Left cardiac atrium (tissue), 4 donors: ENCODE data around the gene PEF1. TPM values are rescaled to one million over a fixed set of nuclear protein-coding genes. Genes with fewer than 3 reads are reported as not detected.

Source experiments
- ATAC-seq, 2 donors: fragments of 200-7000 bp; cut with Tn5 transposase; one replicate each; pipeline ENCODE4 v1.9.1; 2020; ENCODE audit warnings: mild to moderate bottlenecking in 2 of 2, moderate library complexity in 2 of 2
- DNase-seq: peaks from one replicate; pipeline ENCODE4 v3.0.0-alpha.2; 2020
- intact Hi-C, 2 donors: fragments of 100-400 bp; cut with DNase I; formaldehyde crosslinking; loops; one replicate each; pipeline versions ENCODE4 v1.14.1 to v1.15.1; 2022 to 2023
- long read RNA-seq: library from polyadenylated mRNA; unstranded; transcript quantifications from one replicate; pipeline ENCODE4 v2.0.0, GENCODE V29; 2021
- total RNA-seq, 2 donors: library from RNA; stranded (reverse); fragmentation: NEBNext Ultra II Directional; extraction: Animal tissue kit (Norgen Biotek cat#: 25700); gene quantifications; one replicate each; pipeline ENCODE4 v1.2.1, GENCODE V29; 2021
- donor health status: DM: no; HTN: yes; CAD: no.
- donor health status: DM: no; HTN: yes; CAD: no; lungs with severe emphysema.
- donor health status: DM: yes; HTN: yes; CAD: no.
- donor health status: Dilated cardiomyopathy.

PEF1 gene, protein sequence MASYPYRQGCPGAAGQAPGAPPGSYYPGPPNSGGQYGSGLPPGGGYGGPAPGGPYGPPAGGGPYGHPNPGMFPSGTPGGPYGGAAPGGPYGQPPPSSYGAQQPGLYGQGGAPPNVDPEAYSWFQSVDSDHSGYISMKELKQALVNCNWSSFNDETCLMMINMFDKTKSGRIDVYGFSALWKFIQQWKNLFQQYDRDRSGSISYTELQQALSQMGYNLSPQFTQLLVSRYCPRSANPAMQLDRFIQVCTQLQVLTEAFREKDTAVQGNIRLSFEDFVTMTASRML
- 10 to 100 TPM; 32.3 to 44.7 TPM for total RNA-seq
- long read RNA-seq, transcript PEF1-201 (5 exons, 1,629 nt) = major isoform, 61 of 67 reads
- long read RNA-seq, partial matches to known transcripts = 1 of 67 reads
- long read RNA-seq, other reads (novel, unspliced or antisense) = 3 of 67 reads

DNA sequence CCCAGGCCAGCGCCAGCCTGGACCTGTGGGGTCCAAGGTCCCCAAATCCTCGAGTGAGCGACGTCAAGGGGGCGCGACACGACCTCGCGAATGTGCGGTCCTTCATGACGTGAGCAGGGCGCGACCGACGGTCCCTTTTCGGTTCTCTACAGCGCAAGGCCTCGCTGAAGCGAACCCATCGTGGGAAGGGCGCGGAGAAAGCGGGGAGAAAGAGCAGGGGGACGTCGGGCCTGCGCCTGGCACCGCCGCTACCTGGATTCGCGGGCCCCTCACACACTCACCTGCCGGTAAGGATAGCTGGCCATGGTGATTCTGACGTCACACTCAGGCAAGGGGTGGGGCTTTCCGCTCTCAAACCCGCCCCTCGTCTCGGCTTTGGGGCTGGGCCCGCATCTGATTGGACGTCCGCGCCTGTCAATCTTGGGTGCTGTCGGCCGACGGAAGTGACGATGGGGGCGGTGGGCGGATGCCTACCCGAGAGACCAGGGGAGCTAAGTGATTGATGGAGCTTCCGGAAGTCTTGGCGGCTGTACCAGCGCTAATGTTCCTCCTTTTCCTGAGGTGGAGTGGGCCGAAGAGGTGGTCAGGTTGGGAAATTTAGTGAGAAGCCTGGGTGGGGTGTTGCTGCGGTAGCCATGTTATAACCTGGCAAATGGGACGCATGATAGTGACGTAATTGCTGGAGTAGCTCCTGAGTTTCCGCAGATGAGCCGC lies at the start of gene PEF1:
PEF1 (minus strand) TSS at position 317 of the 714 bp plus-strand sequence; CDS start at position 305, 12 bp downstream.
- DNase-seq (peak; percentile 99), ATAC-seq (peak; percentile 97)
- intact Hi-C loops = no loop called here

DNA sequence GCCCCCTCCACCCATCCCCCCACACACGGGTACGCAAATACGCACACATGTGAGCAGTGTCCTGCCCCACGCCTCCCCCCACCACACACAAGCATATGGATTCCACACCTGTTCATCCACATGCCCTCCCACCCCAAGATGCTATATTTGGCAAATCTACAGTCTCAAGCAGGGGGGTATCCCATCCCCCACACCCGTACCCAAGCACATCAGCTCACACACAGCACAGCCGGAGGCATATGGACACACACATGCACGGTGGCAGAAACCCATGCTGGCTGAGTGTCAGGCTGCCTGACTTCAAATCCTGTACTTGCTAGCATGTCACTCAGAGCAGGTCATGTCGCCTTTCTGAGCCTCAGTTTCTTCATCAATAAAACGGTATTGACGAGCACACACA lies 48.6 kb upstream of the PEF1 start:
- ATAC-seq (no peak), DNase-seq (no peak)
- intact Hi-C loops = no loop called here

DNA sequence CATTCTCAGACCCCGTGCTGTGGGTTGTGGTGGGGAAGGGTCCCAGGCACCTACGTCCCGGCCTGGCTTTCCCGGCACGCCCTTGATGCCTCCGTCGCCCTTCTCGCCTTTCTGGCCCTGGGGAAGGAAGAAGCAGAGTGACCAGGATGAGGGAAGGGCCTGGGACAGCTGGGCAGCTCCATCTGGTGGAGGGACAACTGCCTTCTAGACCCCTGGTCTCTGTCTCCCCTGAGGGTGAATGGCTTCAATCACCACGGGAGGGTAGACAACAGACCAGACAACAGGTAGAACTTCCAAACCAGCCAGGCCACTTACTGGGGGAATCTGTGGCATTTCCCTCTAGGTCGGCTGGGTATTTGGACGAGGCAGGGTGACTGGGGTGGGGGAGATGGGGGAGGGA lies 47.3 kb upstream of the PEF1 start:
- no peak for ATAC-seq
- intact Hi-C loops = no loop called here
- no peak for DNase-seq

DNA sequence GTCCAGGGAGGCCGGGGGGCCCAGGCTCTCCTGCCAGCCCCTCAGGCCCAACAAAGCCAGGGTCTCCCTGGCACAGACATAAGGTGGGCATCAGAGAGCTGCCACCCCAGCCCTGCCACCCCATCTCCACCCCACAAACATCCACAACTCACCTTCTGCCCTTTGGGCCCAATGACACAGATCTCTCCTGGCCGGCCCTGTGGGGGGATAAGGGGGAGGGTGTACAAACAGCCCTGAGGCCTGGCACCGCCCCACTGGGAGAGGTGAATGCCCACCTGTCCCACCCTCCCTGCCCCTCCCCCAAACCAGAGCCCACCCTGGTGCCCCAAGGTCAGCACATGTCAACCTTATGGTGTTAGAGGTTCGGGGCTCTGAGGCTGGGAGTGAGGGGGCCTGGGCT lies 46.8 kb upstream of the PEF1 start:
- DNase-seq (no peak), ATAC-seq (no peak)
- intact Hi-C loops = no loop called here

DNA sequence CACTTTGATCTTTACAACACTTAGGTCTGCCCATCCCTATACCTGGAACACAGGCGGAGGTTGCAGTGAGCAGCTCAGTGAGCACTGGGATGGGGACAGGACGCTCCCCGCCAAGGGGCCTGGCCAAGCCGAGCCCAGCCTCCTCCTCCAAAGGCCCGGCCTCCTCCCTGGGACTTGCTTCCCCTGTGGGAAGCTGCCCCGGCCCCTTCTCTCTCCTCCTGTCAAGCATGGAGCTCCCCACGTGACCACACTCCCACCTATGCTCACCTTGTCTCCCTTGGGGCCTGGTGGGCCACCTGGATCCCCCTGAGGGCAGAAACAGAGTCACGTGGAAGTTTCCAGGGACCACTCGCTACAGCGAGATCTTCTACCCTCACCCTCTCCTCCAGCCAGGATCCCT lies 46.2 kb upstream of the PEF1 start:
- ATAC-seq (no peak), DNase-seq (no peak)
- intact Hi-C loops = no loop called here

DNA sequence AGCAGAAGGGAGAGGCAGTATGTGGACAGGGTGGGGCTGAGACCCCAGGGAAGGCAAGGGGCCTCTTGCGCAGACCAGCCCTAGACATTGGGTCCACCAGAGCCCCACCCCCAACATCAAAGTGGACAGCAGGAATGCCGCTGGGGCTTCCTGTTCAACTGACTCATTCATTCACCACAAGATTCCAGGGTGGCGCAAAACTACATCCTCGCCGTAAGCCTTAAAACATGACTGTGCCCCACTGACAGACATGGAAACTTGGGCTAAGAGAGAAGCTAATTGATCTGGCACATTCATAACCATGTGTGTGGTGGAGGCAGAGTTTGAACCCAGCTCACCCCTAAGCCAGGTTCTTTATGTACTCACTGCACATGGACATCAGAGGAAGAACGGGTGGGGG lies 45.2 kb upstream of the PEF1 start:
- ATAC-seq (no peak), DNase-seq (no peak)
- intact Hi-C loops = no loop called here

DNA sequence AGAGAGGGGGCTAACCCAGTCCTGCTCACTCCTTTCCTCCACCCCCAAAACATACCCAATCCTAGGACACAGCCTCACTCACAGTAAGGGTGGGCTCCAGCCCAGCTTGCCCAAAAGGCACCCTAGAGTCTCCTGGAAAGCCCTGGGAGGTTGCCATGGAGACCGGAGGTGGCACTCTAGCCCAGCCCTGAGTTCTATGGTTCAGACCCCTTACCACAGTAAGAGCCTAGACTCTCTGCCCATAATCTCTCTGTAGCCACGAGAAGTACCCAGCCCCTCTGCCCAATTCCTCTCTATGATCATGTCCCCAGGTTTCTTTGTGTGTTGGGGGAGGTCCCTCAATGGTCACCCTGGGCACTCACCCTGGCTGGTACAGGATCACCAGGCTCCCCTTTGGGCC lies 44.7 kb upstream of the PEF1 start:
- no peak for DNase-seq

DNA sequence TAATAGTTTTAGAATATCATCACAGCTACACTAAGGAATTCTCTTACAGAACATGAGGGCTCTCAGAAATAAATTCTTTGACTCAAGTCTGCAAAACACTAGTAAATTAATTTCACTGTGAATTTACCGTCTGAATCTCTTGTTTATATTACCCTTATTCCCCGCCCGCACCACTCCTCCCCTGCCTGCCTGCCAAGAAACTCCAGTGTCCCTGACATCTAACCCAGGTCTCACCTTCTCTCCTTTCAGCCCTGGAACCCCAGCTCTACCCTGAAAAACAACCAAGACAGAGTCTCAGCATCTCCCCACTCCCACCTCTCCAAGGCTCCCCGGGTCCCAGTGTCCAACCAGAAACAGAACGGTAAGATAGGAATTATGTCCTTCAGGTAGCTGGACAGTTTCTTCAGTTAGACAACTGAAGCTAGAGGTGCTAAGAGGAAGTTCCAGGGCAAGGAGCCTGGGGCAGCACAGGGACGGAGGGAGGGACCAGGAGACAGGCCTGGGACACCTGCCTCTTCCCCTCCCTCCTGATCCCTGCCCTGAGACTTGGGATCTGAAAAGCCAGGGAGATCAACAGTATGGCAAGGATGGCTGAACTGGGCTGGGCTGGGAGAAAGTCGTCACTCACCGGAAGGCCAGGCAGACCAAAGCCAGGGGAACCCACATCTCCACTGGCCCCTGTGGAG lies 43.7 kb upstream of the PEF1 start:
- DNase-seq (no peak), ATAC-seq (no peak)
- intact Hi-C loops = no loop called here

More for the DNA sequence above, 44.7 kb upstream of the PEF1 start:
- intact Hi-C loops = no loop called here
- no peak for ATAC-seq

DNA sequence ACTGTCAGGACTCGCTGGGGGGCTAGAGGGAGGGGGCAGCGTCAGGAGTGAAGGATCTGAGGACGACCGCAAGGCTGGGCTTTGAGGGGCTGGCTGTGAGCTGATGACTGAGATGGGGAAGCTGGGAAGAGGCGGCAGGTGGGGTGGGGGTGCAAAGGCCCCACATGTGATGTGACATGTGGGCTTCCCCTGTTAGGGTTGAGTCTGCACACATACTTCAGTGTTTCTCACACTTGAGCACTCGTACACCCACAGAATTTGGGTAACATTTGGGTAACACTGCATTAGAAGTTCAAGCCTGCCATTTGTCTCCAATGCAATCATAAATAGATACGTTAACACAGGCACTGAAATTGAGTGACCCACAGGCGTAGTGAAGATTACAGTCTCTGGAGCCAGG lies 42.9 kb upstream of the PEF1 start:
- ATAC-seq (no peak), DNase-seq (no peak)
- intact Hi-C loops = no loop called here

DNA sequence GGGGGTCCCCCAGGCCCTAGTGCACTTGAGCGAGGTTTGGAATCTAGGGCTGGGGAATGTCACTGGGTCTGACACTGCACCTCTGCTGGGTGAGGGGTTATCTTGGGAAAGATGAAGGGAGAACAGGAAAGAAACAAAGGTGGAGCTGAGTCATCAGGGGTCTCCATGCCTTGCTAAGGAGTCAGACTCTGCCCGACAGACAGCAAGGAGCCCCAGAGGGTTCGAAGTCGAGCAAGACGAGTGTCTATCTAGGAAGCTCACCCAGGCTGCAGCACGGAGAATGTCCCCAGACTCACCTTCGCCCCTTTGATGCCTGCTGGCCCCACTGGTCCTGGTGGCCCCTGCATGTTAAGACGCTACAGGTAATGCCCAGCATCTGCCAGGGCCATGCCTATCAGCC lies 41.1 kb upstream of the PEF1 start:
- ATAC-seq = no peak
- intact Hi-C loops = no loop called here
- no peak for DNase-seq

DNA sequence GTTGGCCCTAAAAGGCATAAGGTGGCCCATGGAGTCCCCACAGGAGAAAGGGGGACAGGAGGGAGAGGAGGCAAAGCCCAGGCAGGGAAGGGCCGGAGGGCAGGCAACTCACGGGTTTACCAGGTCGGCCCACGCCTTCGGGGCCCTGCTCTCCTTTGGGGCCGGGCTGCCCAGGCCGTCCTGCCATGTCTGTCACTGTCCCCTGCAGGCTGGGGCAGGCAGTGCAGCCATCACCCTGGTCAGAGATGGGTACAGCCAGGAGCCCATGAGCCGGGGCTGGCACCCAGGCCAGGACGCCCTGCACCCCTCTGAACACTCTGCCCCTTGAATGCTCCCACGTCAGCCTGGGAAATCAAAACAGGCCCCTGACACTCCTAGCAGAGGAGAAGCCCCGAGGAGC lies 39.3 kb upstream of the PEF1 start:
- intact Hi-C loops = no loop called here
- ATAC-seq = peak in 1 of 2 donors; percentile 12
- DNase-seq = no peak

DNA sequence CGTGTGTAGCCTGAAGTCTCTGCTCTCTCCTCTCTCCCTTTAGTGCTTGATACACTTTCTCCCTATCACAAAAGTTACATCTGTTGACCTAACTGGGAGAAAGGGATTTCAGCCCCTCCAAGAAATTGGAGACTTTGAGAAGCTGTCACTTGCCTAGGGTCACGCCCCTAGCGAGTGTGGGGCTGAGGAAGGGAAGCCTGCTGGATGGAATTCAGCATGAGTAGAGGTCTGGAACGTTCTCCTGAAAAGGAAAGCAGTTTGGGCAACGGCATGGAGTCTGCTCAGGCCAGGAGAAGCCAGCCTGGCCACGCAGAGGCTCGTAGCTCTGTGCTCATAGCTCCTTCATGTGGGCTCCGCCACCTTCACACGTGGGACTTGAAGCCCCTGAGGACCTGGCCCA lies 36.7 kb upstream of the PEF1 start:
- intact Hi-C loops = no loop called here
- DNase-seq = no peak

DNA sequence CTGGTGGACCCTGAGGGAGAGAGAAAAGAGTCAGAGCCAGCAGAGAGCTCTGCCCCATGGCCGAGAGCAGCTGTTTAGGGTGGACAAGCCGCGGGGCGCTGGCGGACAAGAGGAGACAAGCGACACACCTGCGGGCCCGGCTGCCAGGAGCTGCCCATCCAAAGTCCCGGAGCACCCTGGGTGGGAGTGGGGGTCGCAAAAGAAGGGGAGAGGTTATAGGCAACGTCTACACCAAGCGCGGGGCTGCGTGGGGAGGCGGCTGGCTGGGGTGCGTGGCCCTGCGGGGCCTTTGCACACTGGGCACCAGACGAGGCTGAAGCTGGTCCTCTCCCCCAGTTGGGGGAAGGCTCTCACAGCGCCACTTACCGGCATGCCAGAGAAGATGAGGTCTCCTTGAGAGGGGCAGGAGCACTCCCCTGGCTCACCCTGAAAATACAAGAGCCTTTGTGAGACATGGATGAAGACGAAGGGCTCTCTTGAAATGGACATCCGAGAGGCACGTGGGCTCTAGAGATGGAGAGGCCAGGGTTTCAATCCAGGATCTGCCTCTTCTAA lies 35.1 kb upstream of the PEF1 start:
- no peak for DNase-seq
- ATAC-seq = no peak
- intact Hi-C loops = no loop called here

More for the DNA sequence above, 36.7 kb upstream of the PEF1 start:
- peak in 1 of 2 donors; percentile 58 for ATAC-seq

DNA sequence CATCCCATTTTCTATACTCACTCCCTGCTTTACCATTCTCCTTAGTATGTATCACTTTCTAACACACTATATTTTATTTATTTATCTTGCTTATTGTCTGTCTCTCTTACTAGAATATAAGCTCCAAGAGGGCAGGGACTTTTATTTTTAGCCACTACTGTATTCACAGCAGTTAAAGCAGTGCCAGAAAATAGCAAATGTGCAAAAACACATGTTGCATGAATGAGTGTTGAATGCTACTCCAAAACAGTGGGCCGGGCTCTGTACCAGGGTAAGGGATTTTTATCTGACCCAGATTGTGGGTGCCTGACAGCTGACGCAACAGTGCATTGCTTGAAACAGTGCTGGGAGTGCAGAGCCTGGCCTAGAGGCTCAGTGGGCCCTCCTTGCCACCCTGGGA lies 34.4 kb upstream of the PEF1 start:
- DNase-seq (no peak), ATAC-seq (no peak)
- intact Hi-C loops = no loop called here

DNA sequence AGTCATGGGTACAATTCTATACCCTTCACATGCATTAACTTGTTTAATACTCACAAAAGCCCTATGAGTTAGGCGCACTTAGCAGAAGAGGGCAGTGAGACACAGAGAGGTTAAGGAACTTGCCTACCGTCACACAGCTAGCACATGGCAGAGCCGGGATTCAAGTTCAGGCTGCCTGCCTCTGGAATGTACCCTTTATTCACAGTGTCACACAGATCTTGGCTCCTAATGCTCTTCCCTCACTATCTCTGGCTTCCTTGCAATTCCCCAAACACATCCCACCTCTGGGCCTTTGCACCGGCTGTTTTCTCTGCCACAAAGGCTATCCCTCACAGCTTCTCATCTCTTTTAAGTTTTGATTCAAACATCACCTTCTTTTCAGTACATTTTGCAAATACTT lies 34.0 kb upstream of the PEF1 start:
- intact Hi-C loops = no loop called here
- ATAC-seq = no peak
- no peak for DNase-seq

DNA sequence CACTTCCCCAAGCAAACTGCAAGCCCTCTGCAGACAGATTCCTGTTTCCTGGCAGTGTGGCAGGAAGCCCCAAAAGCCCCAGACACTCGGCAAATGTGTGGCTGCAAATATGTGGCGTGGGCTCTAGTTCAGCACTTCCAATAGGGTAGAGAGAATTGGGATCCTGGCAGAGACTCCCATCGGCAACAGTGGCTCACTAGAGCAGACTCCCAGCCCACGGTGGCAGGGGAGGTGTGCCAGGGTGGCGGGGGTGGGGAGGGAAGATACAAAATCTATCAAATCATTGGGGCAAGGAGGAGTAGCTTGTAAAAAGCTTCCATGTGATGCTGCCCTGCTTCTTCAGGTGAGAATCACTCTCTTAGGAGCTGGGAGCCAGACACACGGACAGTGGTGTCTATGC lies 33.3 kb upstream of the PEF1 start:
- intact Hi-C loops = no loop called here
- DNase-seq = no peak
- ATAC-seq = no peak

DNA sequence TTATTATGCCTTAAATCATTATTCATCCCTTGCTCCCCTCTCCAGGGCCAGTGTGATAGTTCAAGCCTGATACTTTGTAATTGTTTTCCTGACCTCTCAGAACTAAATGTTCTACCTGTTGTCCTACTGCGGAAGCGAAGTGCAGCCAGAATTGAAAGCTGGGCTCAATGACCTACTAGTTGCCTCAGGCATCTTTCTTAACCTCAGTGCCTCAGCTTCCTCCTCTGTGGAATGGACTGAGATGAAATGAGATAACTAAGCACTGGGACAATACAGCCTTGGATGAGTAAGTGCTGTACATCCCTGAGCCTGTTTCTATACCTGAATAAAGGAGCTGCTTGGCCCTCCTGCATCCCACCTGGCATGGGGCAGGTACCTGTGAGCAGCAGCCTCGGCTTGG lies 32.7 kb upstream of the PEF1 start:
- ATAC-seq = no peak
- intact Hi-C loops = no loop called here
- DNase-seq = no peak

DNA sequence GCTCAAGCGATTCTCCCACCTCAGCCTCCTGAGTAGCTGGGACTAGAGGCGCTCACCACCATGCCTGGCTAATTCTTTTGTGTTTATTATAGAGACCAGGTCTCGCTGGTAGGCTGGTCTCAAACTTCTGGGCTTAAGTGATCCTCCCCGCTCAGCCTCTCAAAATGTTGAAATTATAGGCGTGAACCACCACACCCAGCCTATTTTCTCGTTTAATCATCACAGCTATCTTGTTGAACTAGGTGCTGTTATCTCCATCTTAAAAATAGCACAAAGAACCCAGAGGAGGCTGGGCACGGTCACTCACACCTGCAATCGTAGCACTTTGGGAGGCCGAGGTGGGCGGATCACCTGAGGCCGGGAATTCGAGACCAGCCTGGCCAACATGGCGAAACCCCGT lies 31.1 kb upstream of the PEF1 start:
- DNase-seq (no peak), ATAC-seq (no peak)
- intact Hi-C loops = no loop called here

DNA sequence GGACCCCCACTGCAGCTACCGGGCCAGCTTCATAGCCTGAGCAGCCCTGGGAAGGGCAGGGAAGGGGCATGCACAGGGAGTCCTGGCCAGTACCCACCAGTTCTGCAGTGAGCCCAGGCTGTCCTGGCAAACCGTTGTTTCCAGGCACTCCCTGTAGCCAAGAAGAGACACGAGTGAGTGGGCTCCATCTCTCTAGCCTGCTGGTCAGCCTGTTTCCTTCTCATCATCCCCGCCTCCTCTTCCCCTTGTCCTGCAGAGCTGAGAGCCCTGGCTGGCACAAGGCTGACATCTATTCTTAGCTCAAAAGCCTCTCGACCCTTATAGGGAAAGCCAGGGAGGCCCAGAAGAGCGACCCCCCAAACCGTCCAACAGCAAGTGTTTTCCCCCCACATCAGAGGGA lies 30.5 kb upstream of the PEF1 start:
- ATAC-seq (peak; percentile 46 to 78), DNase-seq (no peak)
- intact Hi-C loops = no loop called here

DNA sequence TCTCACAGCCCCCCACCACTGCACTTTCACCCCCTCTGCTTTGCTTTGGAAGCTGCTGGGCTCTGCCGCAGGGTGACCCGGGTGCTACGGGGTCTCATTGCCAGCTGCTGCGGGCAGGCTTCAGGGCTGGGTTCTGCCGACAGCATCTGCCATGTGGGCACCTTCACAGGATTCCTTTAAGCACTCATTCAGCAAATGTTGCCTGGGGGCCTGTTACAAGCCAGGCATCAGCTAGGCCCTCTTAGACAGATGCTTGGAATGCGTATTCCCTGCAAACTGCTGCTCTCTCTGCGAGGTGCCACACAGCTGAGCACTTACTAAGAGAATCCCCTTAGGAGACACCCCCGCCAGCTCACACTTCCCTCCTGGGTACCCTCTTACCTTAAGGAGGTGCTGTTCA lies 29.9 kb upstream of the PEF1 start:
- ATAC-seq = no peak
- intact Hi-C loops = no loop called here
- no peak for DNase-seq
